WTC11 (cell line): ENCODE results near the gene LYPD1.

ENCODE experiments used
- AFF4 ChIP-seq: sonication (generic); formaldehyde crosslinking; IDR thresholded peaks from 2 replicates; pipeline ENCODE4 v1.8.1; 2023; ENCODE audit warnings: mild to moderate bottlenecking, missing genetic modification reagents, borderline replicate concordance
- CREB1 ChIP-seq: sonication (generic); formaldehyde crosslinking; IDR thresholded peaks from 2 replicates; pipeline ENCODE4 v1.8.0; 2023; ENCODE audit warnings: mild to moderate bottlenecking, missing genetic modification reagents
- CTCF ChIP-seq: fragments of 200-600 bp; IDR thresholded peaks from 2 replicates; pipeline ENCODE4 v1.8.0; 2022; ENCODE audit warnings: antibody characterized with exemption
- E2F4 ChIP-seq: sonication (generic); formaldehyde crosslinking; IDR thresholded peaks from 2 replicates; pipeline ENCODE4 v1.8.1; 2022; ENCODE audit warnings: low read depth, mild to moderate bottlenecking, moderate library complexity, missing genetic modification reagents, borderline replicate concordance
- FOXJ3 ChIP-seq: sonication (generic); formaldehyde crosslinking; IDR thresholded peaks from 2 replicates; pipeline ENCODE4 v1.9.0; 2021; ENCODE audit warnings: missing genetic modification reagents, mild to moderate bottlenecking, borderline replicate concordance
- IRF1 ChIP-seq: sonication (generic); formaldehyde crosslinking; IDR thresholded peaks from 2 replicates; pipeline ENCODE4 v1.8.0; 2023; ENCODE audit warnings: missing genetic modification reagents
- IRF2 ChIP-seq: sonication (generic); formaldehyde crosslinking; IDR thresholded peaks from 2 replicates; pipeline ENCODE4 v1.8.0; 2022; ENCODE audit warnings: low read depth, missing genetic modification reagents, borderline replicate concordance
- MYBL2 ChIP-seq: sonication (generic); formaldehyde crosslinking; IDR thresholded peaks from 2 replicates; pipeline ENCODE4 v1.8.1; 2023; ENCODE audit warnings: mild to moderate bottlenecking, moderate library complexity, missing genetic modification reagents
- SMAD3 ChIP-seq: sonication (generic); formaldehyde crosslinking; IDR thresholded peaks from 2 replicates; pipeline ENCODE4 v1.8.0; 2022; ENCODE audit warnings: missing genetic modification reagents, mild to moderate bottlenecking, borderline replicate concordance
- TCF7 ChIP-seq: sonication (generic); formaldehyde crosslinking; IDR thresholded peaks from 2 replicates; pipeline ENCODE4 v1.8.0; 2022; ENCODE audit warnings: mild to moderate bottlenecking, low read depth, missing genetic modification reagents, moderate library complexity
- TEAD4 ChIP-seq: sonication (generic); formaldehyde crosslinking; IDR thresholded peaks from 2 replicates; pipeline ENCODE4 v1.8.0; 2022; ENCODE audit warnings: mild to moderate bottlenecking, missing genetic modification reagents
- ZNF232 ChIP-seq: sonication (generic); formaldehyde crosslinking; IDR thresholded peaks from 2 replicates; pipeline ENCODE4 v1.8.0; 2022; ENCODE audit warnings: mild to moderate bottlenecking, missing genetic modification reagents
- ZSCAN18 ChIP-seq: fragments of 250-450 bp; sonication (Bioruptor Pico); IDR thresholded peaks from 2 replicates; pipeline ENCODE4 v2.1.2; 2022; ENCODE audit warnings: mild to moderate bottlenecking, moderate library complexity

DNA sequence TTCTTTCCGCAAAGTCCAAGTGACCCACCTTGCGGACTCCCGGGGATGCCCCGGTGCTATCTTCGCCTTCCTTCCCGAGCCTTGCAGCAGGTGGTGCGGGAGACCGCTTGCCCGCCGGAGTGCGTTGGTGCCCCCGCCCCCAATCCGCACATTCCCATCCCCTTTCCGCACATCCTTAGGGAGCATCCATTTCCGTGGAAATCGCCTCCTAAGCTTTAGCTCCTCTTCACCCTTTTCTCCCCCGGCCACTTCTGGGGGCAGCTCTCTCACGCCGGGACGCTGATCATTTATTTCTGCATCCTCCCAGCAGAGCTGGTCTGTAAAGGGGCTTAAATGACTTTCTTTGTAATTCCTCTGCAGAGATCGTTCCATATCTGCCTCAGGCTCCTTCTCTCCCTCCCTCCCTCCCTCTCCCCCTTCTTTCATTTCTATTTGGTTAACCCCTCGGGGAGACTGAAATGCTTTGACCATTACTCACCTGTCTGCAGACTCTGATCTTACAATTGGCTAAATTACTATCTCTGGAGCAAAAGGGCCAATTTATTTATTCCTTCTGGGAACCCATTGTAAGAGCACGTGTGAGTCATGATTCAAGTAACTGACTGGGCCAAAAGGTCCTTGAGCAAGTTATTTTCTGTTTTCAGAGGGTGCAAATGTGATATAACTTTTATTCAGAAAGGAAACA, 1.3 kb upstream of the LYPD1 start:
- TF ChIP-seq IRF1 (CRISPR knock-in tag): no peak
- no peak for TF ChIP-seq CREB1 (CRISPR knock-in tag)
- no peak for TF ChIP-seq AFF4 (CRISPR knock-in tag)
- TF ChIP-seq CTCF: no peak
- TF ChIP-seq ZNF232 (CRISPR knock-in tag): no peak
- TF ChIP-seq MYBL2 (CRISPR knock-in tag): no peak
- no peak for TF ChIP-seq IRF2 (CRISPR knock-in tag)
- no peak for TF ChIP-seq TEAD4 (CRISPR knock-in tag)
- no peak for TF ChIP-seq FOXJ3 (CRISPR knock-in tag)
- no peak for TF ChIP-seq E2F4 (CRISPR knock-in tag)
- TF ChIP-seq TCF7 (CRISPR knock-in tag): no peak
- no peak for TF ChIP-seq SMAD3 (CRISPR knock-in tag)
- no peak for TF ChIP-seq ZSCAN18 (CRISPR knock-in tag)
